ENCODE results near the gene RAD51B.

GRCh38 chr14:68099495-68100045 lies 280.0 kb downstream of the RAD51B start:
- TF ChIP-seq, protein P1, sequence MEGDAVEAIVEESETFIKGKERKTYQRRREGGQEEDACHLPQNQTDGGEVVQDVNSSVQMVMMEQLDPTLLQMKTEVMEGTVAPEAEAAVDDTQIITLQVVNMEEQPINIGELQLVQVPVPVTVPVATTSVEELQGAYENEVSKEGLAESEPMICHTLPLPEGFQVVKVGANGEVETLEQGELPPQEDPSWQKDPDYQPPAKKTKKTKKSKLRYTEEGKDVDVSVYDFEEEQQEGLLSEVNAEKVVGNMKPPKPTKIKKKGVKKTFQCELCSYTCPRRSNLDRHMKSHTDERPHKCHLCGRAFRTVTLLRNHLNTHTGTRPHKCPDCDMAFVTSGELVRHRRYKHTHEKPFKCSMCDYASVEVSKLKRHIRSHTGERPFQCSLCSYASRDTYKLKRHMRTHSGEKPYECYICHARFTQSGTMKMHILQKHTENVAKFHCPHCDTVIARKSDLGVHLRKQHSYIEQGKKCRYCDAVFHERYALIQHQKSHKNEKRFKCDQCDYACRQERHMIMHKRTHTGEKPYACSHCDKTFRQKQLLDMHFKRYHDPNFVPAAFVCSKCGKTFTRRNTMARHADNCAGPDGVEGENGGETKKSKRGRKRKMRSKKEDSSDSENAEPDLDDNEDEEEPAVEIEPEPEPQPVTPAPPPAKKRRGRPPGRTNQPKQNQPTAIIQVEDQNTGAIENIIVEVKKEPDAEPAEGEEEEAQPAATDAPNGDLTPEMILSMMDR (conservative IDR thresholded peaks at IDR 0.05 in 1 of 2, IDR thresholded peaks at IDR 0.05 in 1 of 2; ENCODE audit: low read depth in 1 of 2, low read length in 2 of 2) = no peak
- no peak for TF ChIP-seq EZH2 (IDR thresholded peaks at IDR 0.05; ENCODE audit: low read length, missing control alignments)
